HS-5 (cell line): ENCODE measurements around the gene UBE3C.

Experiments used
- DNase-seq: peaks from one replicate; pipeline ENCODE4 v3.0.0-alpha.2; 2012; ENCODE audit warnings: low read depth

The UBE3C gene

DNA sequence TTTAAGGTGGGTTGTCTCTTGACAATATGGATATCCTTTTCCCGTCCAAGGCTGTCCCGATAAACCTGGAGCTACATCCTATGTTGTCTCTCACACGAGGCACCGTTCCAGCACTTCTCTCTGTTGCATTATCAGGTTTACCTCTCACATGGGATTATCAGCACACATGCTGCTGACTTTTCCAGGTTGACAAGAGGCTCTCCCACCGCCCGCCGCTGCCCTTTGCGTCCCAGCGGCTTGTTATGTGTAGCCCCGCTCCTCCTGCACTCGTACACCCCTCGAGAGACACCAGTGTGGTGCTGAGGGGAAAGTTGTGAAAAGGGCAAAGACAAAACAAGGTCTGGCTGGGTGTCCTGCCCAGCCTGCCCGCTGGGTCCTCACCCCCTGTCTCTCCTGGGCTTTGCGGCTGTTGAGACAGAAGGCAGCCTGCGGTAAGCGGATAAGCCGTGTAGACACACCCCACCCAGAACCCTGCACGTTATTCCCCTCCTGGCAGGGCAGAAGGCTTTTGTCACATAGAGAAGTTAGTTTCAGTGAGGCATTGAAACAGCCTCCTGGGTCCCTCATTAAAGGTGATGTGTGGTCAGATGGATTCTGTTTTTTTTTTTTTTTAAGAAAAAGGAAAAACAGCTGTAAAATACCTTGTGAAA is 38.7 kb downstream of the UBE3C start:
- no peak for DNase-seq

GRCh38 chr7:157177983-157178381 is 39.3 kb downstream of the UBE3C start:
- no peak for DNase-seq

DNA sequence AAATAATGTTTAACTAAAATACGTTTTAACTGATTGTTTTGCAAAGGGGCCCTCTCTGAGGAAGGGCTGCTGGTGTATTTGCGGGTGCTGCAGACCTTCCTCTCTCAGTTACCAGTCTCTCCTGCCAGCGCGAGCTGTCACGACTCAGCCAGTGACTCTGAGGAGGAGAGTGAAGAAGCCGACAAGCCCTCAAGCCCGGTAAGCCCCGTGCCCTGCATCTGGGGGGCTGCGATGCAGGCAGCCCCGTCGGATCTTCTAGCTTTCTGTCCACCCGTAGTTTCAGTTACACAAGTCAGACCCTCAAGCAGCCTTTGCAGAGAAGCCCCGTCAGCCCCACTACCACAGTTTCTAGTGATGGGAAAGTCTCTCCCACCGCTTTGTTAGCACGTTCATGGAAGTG is 45.1 kb downstream of the UBE3C start:
- DNase-seq, result no peak

GRCh38 chr7:157188091-157188665 is 49.5 kb downstream of the UBE3C start:
- DNase-seq, result no peak

- DNase-seq, result no peak
These were observed 50.7 kb downstream of the UBE3C start for GRCh38 chr7:157189405-157189804.

- DNase-seq, result no peak
These were observed 54.1 kb downstream of the UBE3C start for GRCh38 chr7:157192861-157193260.

GRCh38 chr7:157193274-157193673 is 54.5 kb downstream of the UBE3C start:
- DNase-seq, result no peak

GRCh38 chr7:157194948-157195347 is 56.2 kb downstream of the UBE3C start:
- no peak for DNase-seq

GRCh38 chr7:157195868-157196267 is 57.1 kb downstream of the UBE3C start:
- no peak for DNase-seq

- no peak for DNase-seq
These were observed 65.4 kb downstream of the UBE3C start for GRCh38 chr7:157204134-157204533.

DNA sequence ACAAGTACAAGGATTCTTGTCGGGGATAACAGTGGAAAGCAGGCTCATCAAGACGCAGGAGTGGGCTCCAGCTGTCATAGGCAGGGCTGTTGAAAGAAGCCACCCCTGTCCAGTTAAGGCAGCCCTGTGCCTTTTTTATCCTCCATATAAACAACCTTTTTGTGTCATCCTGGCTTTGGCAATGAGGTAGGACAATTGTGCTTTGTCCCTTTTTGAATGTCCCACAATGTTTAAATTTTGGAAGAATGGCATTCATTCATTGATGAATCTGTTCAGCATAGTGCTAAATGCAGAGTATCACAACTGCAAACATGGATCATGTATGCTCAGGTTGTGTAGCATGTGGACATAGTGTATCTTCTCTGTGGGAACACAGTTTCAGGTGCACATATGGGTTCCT is 66.7 kb downstream of the UBE3C start:
- no peak for DNase-seq

GRCh38 chr7:157208571-157209413 is 70.1 kb downstream of the UBE3C start:
- no peak for DNase-seq

DNA sequence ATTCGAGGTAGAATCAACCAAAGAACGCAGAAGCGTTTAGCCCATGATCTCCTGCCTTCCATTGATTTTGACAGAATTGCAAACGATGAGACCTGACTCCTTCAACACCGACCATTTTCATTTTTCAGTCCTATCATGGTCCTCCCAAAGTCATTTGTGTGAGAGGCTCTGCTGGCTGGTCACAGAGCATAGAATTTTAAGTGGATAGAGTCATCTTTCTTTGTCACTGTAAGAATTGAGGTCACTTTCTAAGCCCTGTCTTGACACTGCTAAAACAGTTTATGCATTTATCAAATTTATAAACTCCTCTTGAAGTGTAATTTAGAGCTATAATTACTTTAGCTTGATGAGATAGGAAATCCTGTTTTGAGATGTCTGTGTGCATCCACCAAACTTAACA is 72.0 kb downstream of the UBE3C start:
- no peak for DNase-seq

DNA sequence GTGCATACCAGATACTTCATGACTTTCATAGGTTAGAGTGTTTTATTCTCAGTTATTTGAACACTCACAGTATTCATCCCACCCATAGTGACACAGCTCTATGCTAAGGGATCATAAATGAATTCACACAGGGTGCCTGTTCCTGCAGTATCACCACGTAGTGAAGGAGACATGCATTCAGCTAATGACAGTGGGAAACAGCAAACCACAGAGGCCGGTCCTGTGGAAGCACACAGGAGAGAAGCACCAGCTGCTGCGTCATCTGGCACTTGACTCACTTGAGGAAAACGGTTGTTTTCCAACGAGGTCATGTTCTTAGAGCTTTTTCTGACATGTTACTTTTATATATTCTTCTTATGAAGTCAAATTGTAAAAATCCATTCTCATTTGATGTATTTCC is 73.0 kb downstream of the UBE3C start:
- no peak for DNase-seq

DNA sequence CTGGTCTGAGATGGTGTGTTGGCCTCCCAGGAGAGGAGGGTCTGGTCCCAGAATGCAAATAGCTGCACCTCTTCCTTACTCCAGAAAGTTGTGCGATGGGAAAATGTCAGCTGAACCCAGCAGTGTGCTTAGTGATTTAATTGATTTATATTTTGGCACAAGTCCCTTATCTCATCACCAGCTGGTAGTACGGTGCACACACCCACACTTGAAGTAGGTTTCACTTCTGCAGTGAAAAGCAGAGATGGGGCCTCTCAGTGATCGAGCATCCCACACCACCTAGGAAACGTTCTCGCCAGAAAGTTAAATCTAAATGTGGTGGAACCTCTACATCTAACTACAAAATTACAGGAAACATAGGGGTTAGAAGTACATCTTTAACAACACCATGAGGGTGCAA is 80.4 kb downstream of the UBE3C start:
- DNase-seq, result no peak

DNA sequence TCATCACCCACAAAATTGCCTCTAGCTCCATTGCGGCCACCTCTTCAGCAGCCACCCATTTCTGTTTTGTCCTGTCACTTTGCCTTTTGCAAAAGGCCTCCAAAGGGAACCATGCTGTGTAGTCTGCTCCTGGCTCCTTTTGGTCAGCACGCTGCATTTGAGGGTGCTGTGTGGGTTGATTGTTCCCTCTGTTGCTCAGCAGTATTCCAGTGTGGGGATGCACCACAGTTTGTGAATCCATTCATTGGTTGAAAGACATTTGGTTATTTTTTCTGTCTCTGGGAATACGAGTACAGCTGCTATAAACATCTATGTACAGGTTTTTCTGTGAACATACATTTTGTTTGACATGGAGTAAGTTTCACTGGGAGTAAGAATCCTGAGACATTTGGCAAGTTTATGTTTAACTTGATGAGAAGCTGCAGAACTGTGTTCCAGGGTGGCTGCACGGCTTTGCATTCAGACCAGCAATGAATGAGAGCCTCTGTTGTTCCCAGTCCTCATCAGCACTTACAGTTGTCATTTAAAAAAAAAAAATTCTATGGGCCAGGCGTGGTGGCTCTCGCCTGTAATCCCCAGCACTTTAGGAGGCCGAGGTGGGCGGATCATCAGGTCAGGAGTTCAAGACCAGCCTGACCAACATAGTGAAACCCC is 82.3 kb downstream of the UBE3C start:
- DNase-seq, result no peak

DNA sequence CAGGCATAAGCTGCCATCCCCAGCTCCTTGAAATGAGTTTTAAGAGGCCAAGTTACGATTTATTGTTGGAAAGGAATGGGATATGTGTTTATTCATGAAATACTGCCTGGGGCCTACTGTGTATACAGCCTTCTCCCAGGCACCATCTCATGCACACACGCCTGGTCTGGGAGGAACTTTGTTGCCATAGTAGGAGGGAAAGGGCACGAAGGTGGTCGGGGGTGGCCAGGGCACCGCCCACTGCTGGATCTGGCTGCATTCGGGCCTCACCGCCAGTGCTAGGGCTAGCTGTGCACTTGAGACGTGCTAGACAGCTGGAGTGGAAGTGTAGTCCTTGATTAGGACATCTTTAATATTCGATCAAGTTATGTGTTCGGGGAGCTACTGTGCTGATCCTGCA is 84.0 kb downstream of the UBE3C start:
- DNase-seq, result no peak

DNA sequence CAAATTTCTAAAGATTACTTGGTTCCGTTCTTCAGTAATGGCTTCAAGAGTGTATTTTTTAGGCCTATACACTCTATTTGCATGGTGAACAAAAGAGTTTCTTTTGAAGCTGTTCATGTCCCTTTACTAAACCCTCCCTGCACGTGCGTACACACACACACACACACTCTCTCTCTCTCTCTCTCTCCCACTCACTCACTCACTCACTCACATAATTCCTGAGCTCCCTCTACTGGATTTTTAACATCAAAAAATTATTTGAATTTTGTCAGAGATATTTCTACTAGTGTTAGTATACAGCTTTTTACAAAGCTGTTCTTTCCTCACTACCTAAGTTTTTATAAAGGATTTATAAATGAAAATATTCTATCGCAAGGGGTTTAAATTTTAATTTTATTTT is 85.9 kb downstream of the UBE3C start:
- DNase-seq, result no peak

- DNase-seq, result no peak
These were observed 90.2 kb downstream of the UBE3C start for GRCh38 chr7:157228864-157229422.

DNA sequence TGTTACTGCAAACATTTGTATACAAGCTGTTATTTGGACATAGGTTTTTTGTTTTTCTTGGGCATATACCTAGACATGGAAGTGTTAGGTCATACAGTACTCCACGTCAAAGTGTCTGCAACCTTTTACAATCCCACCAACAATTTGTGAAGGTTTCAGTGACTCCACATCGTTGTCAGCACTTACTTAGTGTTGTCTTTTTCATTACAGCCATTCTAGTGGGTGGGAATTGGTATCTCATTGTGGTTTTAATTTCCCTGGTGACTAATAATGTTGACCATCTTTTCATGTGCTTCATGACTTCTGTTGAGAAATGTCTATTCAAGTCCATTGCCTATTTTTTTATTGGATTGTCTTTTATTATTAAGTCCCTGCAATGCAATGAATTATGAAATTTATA is 95.0 kb downstream of the UBE3C start:
- DNase-seq, result no peak

GRCh38 chr7:157234271-157234670 is 95.5 kb downstream of the UBE3C start:
- DNase-seq, result no peak
